Fibroblast of lung (primary cell): ENCODE measurements around the gene SLC39A12. TPM values are rescaled to one million over a fixed set of nuclear protein-coding genes. Genes with fewer than 3 reads are reported as not detected.

Experiments used
- DNase-seq, 2 donors: peaks; one replicate each; pipeline versions ENCODE4 v3.0.0 to v3.0.0-alpha.2; 2010; ENCODE audit warnings: low read depth in 2 of 2
- H2AFZ ChIP-seq: 2 replicates; pipeline ENCODE4 v1.5.1; 2012; ENCODE audit warnings: low read length, control low read depth, inconsistent platforms
- H3K27ac ChIP-seq: 2 replicates; pipeline ENCODE4 v1.5.1; 2011; ENCODE audit warnings: low read length, control low read depth; ENCODE audit not compliant: insufficient read depth
- H3K27me3 ChIP-seq: 2 replicates; pipeline ENCODE4 v1.5.1; 2011; ENCODE audit warnings: mild to moderate bottlenecking, low read length; ENCODE audit not compliant: control insufficient read depth, insufficient read depth
- H3K36me3 ChIP-seq: 2 replicates; pipeline ENCODE4 v1.5.1; 2011; ENCODE audit warnings: low read length; ENCODE audit not compliant: control insufficient read depth, insufficient read depth
- H3K4me1 ChIP-seq: 2 replicates; pipeline ENCODE4 v1.5.1; 2011; ENCODE audit warnings: low read length; ENCODE audit not compliant: control insufficient read depth, insufficient read depth; ENCODE audit errors: extremely low read depth
- H3K4me2 ChIP-seq: 2 replicates; pipeline ENCODE4 v1.5.1; 2011; ENCODE audit warnings: low read length, control low read depth; ENCODE audit not compliant: insufficient read depth; ENCODE audit errors: extremely low read depth
- H3K4me3 ChIP-seq, 4 experiments: fragments of 200-600 bp in 1 of 4; sonication (generic) in 1 of 4; replicated peaks in 1 of 4; 2 replicates each; pipeline ENCODE4 v1.5.1; 2011 to 2016; ENCODE audit warnings: low read length in 4 of 4, low read depth in 3 of 4, mild to moderate bottlenecking in 3 of 4, control low read depth in 2 of 4, inconsistent platforms in 1 of 4, mixed read lengths in 1 of 4; ENCODE audit not compliant: insufficient read depth in 1 of 4; ENCODE audit errors: control extremely low read depth in 1 of 4
- H3K79me2 ChIP-seq: 2 replicates; pipeline ENCODE4 v1.5.1; 2012; ENCODE audit warnings: mild to moderate bottlenecking, low read length, inconsistent platforms; ENCODE audit not compliant: control insufficient read depth, insufficient read depth
- H3K9ac ChIP-seq: 2 replicates; pipeline ENCODE4 v1.5.1; 2011; ENCODE audit warnings: mild to moderate bottlenecking, low read length, control low read depth; ENCODE audit not compliant: insufficient read depth
- H3K9me3 ChIP-seq: 2 replicates; pipeline ENCODE4 v1.5.1; 2012; ENCODE audit warnings: low read depth, low read length; ENCODE audit not compliant: control insufficient read depth, insufficient read depth
- H4K20me1 ChIP-seq: 2 replicates; pipeline ENCODE4 v1.5.1; 2011; ENCODE audit warnings: low read length; ENCODE audit not compliant: control insufficient read depth, insufficient read depth; ENCODE audit errors: extremely low read depth
- EZH2 ChIP-seq: IDR thresholded peaks from 2 replicates; pipeline ENCODE4 v1.5.1; 2012; ENCODE audit warnings: low read length, control low read depth, mild to moderate bottlenecking; ENCODE audit errors: missing control alignments
- polyA plus RNA-seq, 2 donors: library from polyadenylated mRNA; depleted of rRNA in 1 of 2; stranded (reverse) in 1 of 2; unstranded in 1 of 2; fragments of >200 nt; gene quantifications; 2 replicates each; pipeline ENCODE4 v1.2.1, GENCODE V29; 2011 to 2012; ENCODE audit warnings: missing spikeins in 1 of 2
- total RNA-seq: library from RNA; depleted of rRNA; stranded (reverse); fragments of >200 nt; gene quantifications from 2 replicates; pipeline ENCODE4 v1.2.1, GENCODE V29; 2014
- TF ChIP-seq, protein P1 (sequence below), 2 donors: IDR thresholded peaks in 1 of 2; conservative IDR thresholded peaks in 1 of 2; 1 replicate in 1 of 2; 2 replicates in 1 of 2; pipeline ENCODE4 v1.5.1; 2011 to 2012; ENCODE audit warnings: low read length in 2 of 2, control low read depth in 1 of 2, inconsistent platforms in 1 of 2, low read depth in 1 of 2, mild to moderate bottlenecking in 1 of 2

The SLC39A12 gene
- total and polyA plus RNA-seq, 2 donors (not counting 1 experiment from before 2014, with no cell fraction given): not detected

DNA sequence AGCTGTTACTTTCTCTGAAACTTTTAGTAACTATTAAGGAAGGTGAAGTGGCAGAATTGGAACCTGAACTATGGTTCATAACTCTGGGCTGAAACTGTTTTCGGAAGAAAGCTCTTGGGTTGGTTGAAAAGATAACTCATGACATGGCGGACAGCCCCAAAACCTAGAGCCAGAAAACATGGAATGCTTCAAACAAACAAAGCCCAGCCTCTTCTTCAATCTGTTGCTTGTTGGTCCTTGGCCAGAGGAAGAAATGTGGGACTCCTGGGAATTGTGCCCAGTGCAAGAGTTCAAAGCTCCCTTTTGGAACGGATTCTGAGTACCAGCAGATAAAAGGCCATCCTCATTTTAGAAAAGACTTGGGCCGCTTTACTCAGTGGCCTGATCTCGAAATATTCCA, 135.6 kb downstream of the SLC39A12 start:
- Histone ChIP-seq H4K20me1 (no peaks in the 10 kb centered on the region), H3K4me2 (no peak overlapping the region), H3K27ac (no peak overlapping the region), H3K9ac (no peak overlapping the region), H3K4me3 (no peak overlapping the region), H3K9me3 (no peaks in the 10 kb centered on the region), H3K4me1 (no peaks in the 10 kb centered on the region), H3K79me2 (no peaks in the 10 kb centered on the region), H3K27me3 (peaks cover 8% of the 10 kb centered on the region), H3K36me3 (no peaks in the 10 kb centered on the region), H2AFZ (no peak overlapping the region)
- DNase-seq: peak; percentile 48 to 50
- TF ChIP-seq, protein P1, sequence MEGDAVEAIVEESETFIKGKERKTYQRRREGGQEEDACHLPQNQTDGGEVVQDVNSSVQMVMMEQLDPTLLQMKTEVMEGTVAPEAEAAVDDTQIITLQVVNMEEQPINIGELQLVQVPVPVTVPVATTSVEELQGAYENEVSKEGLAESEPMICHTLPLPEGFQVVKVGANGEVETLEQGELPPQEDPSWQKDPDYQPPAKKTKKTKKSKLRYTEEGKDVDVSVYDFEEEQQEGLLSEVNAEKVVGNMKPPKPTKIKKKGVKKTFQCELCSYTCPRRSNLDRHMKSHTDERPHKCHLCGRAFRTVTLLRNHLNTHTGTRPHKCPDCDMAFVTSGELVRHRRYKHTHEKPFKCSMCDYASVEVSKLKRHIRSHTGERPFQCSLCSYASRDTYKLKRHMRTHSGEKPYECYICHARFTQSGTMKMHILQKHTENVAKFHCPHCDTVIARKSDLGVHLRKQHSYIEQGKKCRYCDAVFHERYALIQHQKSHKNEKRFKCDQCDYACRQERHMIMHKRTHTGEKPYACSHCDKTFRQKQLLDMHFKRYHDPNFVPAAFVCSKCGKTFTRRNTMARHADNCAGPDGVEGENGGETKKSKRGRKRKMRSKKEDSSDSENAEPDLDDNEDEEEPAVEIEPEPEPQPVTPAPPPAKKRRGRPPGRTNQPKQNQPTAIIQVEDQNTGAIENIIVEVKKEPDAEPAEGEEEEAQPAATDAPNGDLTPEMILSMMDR (conservative IDR thresholded peaks at IDR 0.05 in 1 of 2, IDR thresholded peaks at IDR 0.05 in 1 of 2; ENCODE audit: low read depth in 1 of 2, low read length in 2 of 2): no peak
- no peak for TF ChIP-seq EZH2

Other genes with a start within 250 kb of the SLC39A12 start
- gene TMEM236, start 199.7 kb upstream of the SLC39A12 start, total RNA-seq: under 0.01 and 0.17 TPM in 2 replicates
- gene TMEM236, start 199.7 kb upstream of the SLC39A12 start, polyA plus RNA-seq: 0.02 and 0.03 TPM in 2 replicates
- under 0.01 TPM in 1 of 2 replicates, not detected in the other for gene MRC1, start 142.6 kb upstream of the SLC39A12 start, total RNA-seq
- 0.01 TPM in 2 replicates for gene MRC1, start 142.6 kb upstream of the SLC39A12 start, polyA plus RNA-seq
- 0.66 and 1.5 TPM in 2 replicates for gene CACNB2, start 188.5 kb downstream of the SLC39A12 start, total RNA-seq
- 0.70 and 1.2 TPM in 2 replicates for gene CACNB2, start 188.5 kb downstream of the SLC39A12 start, polyA plus RNA-seq